Immature natural killer cell (primary cell): ENCODE measurements around the gene POC1A. TPM values are rescaled to one million over a fixed set of nuclear protein-coding genes. Genes with fewer than 3 reads are reported as not detected.

ENCODE experiments used
- DNase-seq, 3 donors: peaks; one replicate each; pipeline ENCODE4 v3.0.0; 2022; ENCODE audit warnings: mixed read lengths in 1 of 3
- H3K27ac Mint-ChIP-seq, 6 donors: one replicate each; pipeline ENCODE4 v1.8.0; 2020; ENCODE audit warnings: mixed read lengths in 6 of 6, mild to moderate bottlenecking in 5 of 6, inconsistent platforms in 4 of 6, moderate library complexity in 3 of 6
- H3K27me3 Mint-ChIP-seq, 3 donors: one replicate each; pipeline ENCODE4 v1.8.0; 2020 to 2021; ENCODE audit warnings: low read depth in 3 of 3, mild to moderate bottlenecking in 3 of 3, mixed read lengths in 3 of 3, moderate library complexity in 3 of 3, inconsistent platforms in 1 of 3
- H3K36me3 Mint-ChIP-seq, 3 donors: one replicate each; pipeline ENCODE4 v1.8.0; 2020; ENCODE audit warnings: mixed read lengths in 3 of 3, inconsistent platforms in 2 of 3, mild to moderate bottlenecking in 2 of 3
- H3K4me1 Mint-ChIP-seq, 2 donors: one replicate each; pipeline ENCODE4 v1.8.0; 2020; ENCODE audit warnings: inconsistent platforms in 2 of 2, mild to moderate bottlenecking in 2 of 2, mixed read lengths in 2 of 2, moderate library complexity in 1 of 2
- H3K4me3 Mint-ChIP-seq, 5 donors: one replicate each; pipeline ENCODE4 v1.8.0; 2020; ENCODE audit warnings: mild to moderate bottlenecking in 5 of 5, mixed read lengths in 5 of 5, inconsistent platforms in 3 of 5, moderate library complexity in 3 of 5
- H3K9me3 Mint-ChIP-seq, 6 donors: one replicate each; pipeline ENCODE4 v1.8.0; 2020; ENCODE audit warnings: mild to moderate bottlenecking in 6 of 6, mixed read lengths in 6 of 6, inconsistent platforms in 4 of 6, moderate library complexity in 3 of 6
- polyA plus RNA-seq, 3 donors: library from polyadenylated mRNA; unstranded; fragments of 300-500 nt; fragmentation: Illumina TruSeq; gene quantifications; one replicate each; pipeline ENCODE4 v1.2.3, GENCODE V29; 2021

The POC1A gene
- polyA plus RNA-seq, 3 donors from 2014 or later = 2.9 to 4.0 TPM; not detected in 1

- Mint-ChIP-seq H3K27ac (peak overlapping the region in 1 of 6 donors; percentile 25), H3K4me3 (no peak overlapping the region), H3K36me3 (no peaks in the 10 kb centered on the region), H3K4me1 (peaks cover 9 to 10% of the 10 kb centered on the region in 2 donors), H3K9me3 (no peaks in the 10 kb centered on the region), H3K27me3 (peaks cover 0 to 2% (median 0%) of the 10 kb centered on the region in 3 donors)
- DNase-seq = no peak
Observed at GRCh38 chr3:52094571-52095485, 59.4 kb downstream of the POC1A start.

DNA sequence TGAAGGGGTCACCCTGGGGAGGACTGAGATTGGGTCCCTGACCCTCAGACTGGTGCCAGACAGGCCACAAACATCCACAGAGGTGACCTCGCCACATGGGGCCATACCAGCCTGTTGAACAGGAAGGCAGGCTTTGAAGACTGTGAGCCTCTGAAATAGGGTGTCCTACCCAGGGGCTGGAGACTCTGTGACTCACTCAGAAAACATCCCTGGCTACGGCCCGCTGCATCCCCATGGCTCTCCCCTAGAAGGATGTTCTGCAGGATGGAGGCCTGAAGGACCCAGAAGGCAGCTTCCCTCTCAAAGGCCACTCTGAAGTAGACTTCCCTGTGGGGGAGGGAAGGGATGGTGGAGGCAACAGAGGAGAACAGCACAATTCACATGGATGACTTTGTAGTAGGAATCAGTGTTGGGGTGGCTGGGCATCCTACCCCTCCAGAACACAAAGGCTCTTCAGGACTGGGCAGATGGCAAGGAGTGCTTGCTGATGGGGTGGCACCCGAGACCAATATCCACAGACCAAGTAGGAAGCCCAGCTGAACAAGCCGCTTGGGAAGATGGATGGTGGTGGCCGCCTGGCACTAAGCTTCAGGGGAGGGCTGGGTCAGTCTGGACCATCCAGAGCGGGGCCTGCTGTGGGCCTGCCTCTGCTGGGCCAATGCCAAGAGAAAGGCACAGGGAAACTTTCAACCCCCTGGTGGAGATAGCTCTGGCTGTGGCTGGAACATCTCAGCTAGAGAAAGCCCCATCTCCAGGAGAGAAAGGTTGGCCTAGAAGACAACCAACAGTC is 60.3 kb downstream of the POC1A start:
- Mint-ChIP-seq H3K4me1 (peaks cover under 1 to 1% of the 10 kb centered on the region in 2 donors), H3K9me3 (no peaks in the 10 kb centered on the region), H3K4me3 (no peak overlapping the region), H3K36me3 (no peaks in the 10 kb centered on the region), H3K27ac (peak overlapping the region in 1 of 6 donors; percentile 18), H3K27me3 (peaks cover 0 to 2% (median 0%) of the 10 kb centered on the region in 3 donors)
- no peak for DNase-seq

- Mint-ChIP-seq H3K4me3 (no peak overlapping the region), H3K36me3 (no peaks in the 10 kb centered on the region), H3K9me3 (no peaks in the 10 kb centered on the region), H3K27me3 (no peaks in the 10 kb centered on the region), H3K4me1 (no peaks in the 10 kb centered on the region), H3K27ac (peak overlapping the region in 1 of 6 donors; percentile 76)
- no peak for DNase-seq
Observed at GRCh38 chr3:52092891-52093290, 61.3 kb downstream of the POC1A start.

- Mint-ChIP-seq H3K4me3 (no peak overlapping the region), H3K27ac (no peak overlapping the region), H3K4me1 (peaks cover 6% of the 10 kb centered on the region in 2 donors), H3K27me3 (no peaks in the 10 kb centered on the region), H3K36me3 (no peaks in the 10 kb centered on the region), H3K9me3 (no peaks in the 10 kb centered on the region)
- DNase-seq = no peak
Observed at GRCh38 chr3:52092271-52092660, 62.0 kb downstream of the POC1A start.

DNA sequence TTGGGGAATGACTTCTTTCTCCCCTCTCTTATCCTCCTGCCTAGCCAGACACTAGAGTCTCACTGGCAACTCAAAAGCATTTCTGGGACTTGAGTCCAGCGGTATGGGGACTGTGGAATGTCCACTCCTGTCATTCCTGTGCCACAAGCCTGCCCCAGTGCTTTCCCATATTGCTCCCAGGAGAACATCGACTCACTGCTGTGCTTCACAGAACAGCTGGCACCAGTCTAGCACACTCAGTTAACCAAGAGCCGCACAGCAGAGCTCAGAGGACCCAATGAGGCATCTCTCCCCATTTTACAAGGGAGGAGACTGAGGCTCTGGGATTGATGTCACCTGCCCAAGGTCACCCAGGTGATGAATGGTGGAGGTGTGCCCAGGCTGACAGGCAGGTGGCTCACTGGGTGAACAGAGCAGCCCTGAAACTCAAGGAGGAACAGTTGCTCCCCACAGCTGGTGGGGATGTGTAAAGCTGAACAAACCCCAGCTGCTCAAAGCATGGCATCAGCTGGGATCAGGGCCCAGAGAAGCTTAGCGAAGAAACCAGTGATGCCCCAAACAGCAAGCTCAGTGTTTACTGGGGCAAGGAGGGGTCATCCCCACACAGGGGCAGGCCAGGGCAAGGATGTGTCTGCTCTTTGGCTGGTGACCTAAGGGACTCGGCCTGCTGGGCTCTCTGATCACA is 62.5 kb downstream of the POC1A start:
- Mint-ChIP-seq H3K36me3 (no peaks in the 10 kb centered on the region), H3K4me1 (peaks cover 11% of the 10 kb centered on the region in 2 donors), H3K4me3 (no peak overlapping the region), H3K27me3 (no peaks in the 10 kb centered on the region), H3K9me3 (no peaks in the 10 kb centered on the region), H3K27ac (peak overlapping the region in 1 of 6 donors; percentile 24)
- DNase-seq = no peak

DNA sequence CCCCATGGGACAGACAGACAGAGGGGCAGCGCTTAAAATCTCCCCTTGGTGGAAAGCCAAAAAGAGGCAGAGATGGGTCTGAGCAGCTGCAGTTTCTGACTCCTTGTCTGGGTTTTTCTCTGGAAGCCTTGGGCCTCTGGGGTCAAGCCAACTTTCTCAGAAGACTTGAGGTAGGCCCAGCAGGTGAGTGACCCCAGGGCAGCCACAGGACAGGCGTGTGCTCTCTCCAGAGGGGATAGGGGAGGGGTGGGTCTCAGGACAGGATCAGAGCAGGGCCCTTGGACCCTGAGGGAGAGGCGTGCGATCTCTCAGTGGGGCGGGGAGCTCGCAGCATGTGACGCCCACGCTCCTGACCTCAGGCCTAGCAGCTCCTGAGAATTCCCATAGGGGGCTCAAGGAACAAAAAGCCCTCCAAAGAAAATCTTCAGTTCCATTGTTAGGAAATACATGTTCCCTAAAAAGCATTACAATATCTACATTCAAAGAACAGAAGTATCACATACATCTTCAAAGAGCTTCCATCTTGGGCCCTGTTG is 63.2 kb downstream of the POC1A start:
- no peak overlapping the region for H3K27ac Mint-ChIP-seq
- H3K27me3 Mint-ChIP-seq = no peaks in the 10 kb centered on the region
- no peaks in the 10 kb centered on the region for H3K9me3 Mint-ChIP-seq
- H3K4me3 Mint-ChIP-seq = no peak overlapping the region
- H3K4me1 Mint-ChIP-seq = peaks cover 19% of the 10 kb centered on the region in 2 donors
- no peaks in the 10 kb centered on the region for H3K36me3 Mint-ChIP-seq
- no peak for DNase-seq

- Mint-ChIP-seq H3K4me3 (no peak overlapping the region), H3K4me1 (peaks cover 25% of the 10 kb centered on the region in 2 donors)
Observed at GRCh38 chr3:52090131-52090932, 63.9 kb downstream of the POC1A start.

DNA sequence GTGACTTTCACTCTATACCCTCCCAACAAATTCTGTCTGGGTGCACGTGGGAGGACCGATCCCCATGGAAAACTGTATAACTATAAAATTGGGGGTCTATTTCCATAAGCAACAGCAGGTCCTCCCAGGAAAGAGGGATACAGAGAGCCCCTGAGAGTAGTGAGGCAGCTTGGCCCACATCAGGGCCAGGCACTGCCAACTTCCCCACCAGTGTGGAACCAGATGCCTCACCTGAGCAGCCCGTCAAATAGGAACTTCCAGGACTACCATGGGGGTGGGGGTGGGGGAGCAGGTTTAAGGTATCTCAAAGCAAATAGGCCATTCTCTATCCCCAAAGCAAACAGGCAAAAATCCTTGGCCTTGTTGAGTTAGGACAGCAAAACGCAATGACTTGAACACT is 64.5 kb downstream of the POC1A start:
- H3K9me3 Mint-ChIP-seq = no peaks in the 10 kb centered on the region
- no peak overlapping the region for H3K4me3 Mint-ChIP-seq
- no peak for DNase-seq
- H3K27me3 Mint-ChIP-seq = peaks cover 0 to 2% (median 0%) of the 10 kb centered on the region in 3 donors
- no peak overlapping the region for H3K27ac Mint-ChIP-seq
- peaks cover 25 to 26% of the 10 kb centered on the region in 2 donors for H3K4me1 Mint-ChIP-seq
- no peaks in the 10 kb centered on the region for H3K36me3 Mint-ChIP-seq

More at GRCh38 chr3:52090131-52090932, 63.9 kb downstream of the POC1A start:
- no peaks in the 10 kb centered on the region for H3K9me3 Mint-ChIP-seq
- peaks cover 0 to 2% (median 0%) of the 10 kb centered on the region in 3 donors for H3K27me3 Mint-ChIP-seq
- H3K36me3 Mint-ChIP-seq = no peaks in the 10 kb centered on the region
- no peak overlapping the region for H3K27ac Mint-ChIP-seq
- DNase-seq = no peak

DNA sequence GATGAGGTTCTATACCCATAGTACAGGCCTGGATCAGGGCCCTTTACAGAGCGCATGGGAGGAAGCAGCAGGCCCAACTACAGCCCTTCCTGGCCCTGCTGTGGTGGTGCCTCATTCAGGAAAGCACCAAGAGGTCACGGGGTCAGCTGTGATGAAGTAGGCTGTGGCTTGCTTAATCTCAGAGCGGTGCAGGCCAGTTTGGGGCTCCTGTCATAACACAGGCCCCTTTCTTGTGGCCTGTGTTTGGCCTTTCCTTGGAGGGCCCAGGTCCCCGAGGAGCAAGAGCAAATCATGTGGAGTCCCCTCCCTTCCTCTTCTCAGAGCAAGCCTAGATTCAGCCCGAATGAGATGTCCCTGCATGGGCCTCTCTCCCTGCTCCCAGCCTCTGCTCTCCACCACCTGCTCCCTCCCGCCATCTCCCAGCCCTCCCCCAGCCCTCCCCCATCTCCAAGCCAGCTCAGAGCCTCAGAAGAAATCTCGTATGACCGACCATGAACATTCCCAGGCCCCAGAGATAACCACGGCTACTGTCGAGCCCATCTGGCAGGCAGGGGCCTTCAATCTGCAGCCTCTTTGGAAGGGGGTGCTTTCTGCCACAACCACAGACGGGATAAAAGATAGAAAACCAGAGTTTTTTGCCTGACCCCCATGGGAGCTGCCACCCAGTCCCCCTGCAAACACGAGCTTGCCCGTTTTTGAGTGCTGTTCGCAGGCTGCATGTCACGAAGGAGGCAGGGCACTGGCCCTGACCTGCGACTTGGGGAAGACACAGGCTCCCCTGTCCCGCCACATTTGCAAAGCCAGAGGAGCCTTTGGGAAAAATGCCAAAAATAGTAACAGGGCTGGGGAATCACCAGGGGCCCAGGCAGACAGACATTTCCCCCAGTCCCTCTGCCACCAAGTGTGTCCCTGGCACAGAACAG is 65.5 kb downstream of the POC1A start:
- Mint-ChIP-seq H3K27ac (no peak overlapping the region), H3K4me1 (peaks cover 25 to 26% of the 10 kb centered on the region in 2 donors), H3K27me3 (peaks cover 0 to 2% (median 0%) of the 10 kb centered on the region in 3 donors), H3K36me3 (no peaks in the 10 kb centered on the region), H3K9me3 (no peaks in the 10 kb centered on the region), H3K4me3 (no peak overlapping the region)
- DNase-seq = no peak

DNA sequence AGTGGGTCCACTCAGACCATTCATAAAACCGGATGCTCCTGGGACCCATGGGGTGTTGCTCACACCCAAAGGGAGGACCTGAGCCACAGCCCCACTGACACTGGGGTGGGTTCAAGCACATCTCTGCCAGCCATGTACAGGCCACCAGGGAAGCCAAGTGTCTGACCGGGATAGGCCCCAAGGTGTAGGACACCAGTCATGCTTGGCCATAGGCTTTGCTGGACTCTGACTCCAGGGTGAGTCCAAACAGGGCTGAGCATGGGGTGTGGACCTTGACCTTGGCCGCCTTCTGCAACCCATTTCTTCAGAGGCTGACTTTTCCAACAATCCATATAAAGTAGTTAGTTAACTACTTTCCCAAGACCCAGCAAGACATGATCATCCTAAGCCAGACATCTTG is 66.5 kb downstream of the POC1A start:
- Mint-ChIP-seq H3K4me3 (no peak overlapping the region), H3K9me3 (no peaks in the 10 kb centered on the region), H3K27ac (peak overlapping the region in 2 of 6 donors; percentile 57 to 70), H3K27me3 (peaks cover 0 to 2% (median 2%) of the 10 kb centered on the region in 3 donors), H3K36me3 (no peaks in the 10 kb centered on the region), H3K4me1 (peaks cover 25 to 26% of the 10 kb centered on the region in 2 donors)
- no peak for DNase-seq

GRCh38 chr3:52086976-52087663 is 67.1 kb downstream of the POC1A start:
- no peaks in the 10 kb centered on the region for H3K9me3 Mint-ChIP-seq
- H3K27me3 Mint-ChIP-seq = peaks cover 0 to 2% (median 2%) of the 10 kb centered on the region in 3 donors
- H3K36me3 Mint-ChIP-seq = no peaks in the 10 kb centered on the region
- DNase-seq = no peak
- peak overlapping the region in 1 of 5 donors; percentile 13 for H3K4me3 Mint-ChIP-seq
- peaks cover 25 to 26% of the 10 kb centered on the region in 2 donors for H3K4me1 Mint-ChIP-seq
- peak overlapping the region in 5 of 6 donors; percentile 20 to 70 (median 51) for H3K27ac Mint-ChIP-seq
